CD4-positive, alpha-beta T cell (primary cell): ENCODE results near the gene SORCS2. TPM values are rescaled to one million over a fixed set of nuclear protein-coding genes. Genes with fewer than 3 reads are reported as not detected.

Experiments
- ATAC-seq: fragments of 200-7000 bp; cut with Tn5 transposase; one replicate; pipeline ENCODE4 v1.10.0; 2022; ENCODE audit warnings: mild to moderate bottlenecking; ENCODE audit not compliant: poor library complexity
- CTCF ChIA-PET: fragments of 350-600 bp; sonication (Branson Sonifier 250); formaldehyde crosslinking; loops from one replicate; lab custom pipeline; 2021; ENCODE audit warnings: antibody characterized with exemption, inconsistent platforms; lab: Charles Lee
- POLR2A ChIA-PET: fragments of 350-600 bp; sonication (Branson Sonifier 250); formaldehyde crosslinking; loops from one replicate; lab custom pipeline; 2021; ENCODE audit warnings: antibody characterized with exemption, inconsistent platforms; lab: Charles Lee
- DNase-seq, 14 experiments: peaks; one replicate each; pipeline ENCODE4 v3.0.0-alpha.2; 2013 to 2020; ENCODE audit warnings: mixed read lengths in 2 of 14
- H3K27ac ChIP-seq, 2 donors: one replicate each; pipeline versions ENCODE4 v1.5.1 to v1.7.0; 2013; ENCODE audit warnings: low read length in 2 of 2, low read depth in 1 of 2, mild to moderate bottlenecking in 1 of 2
- H3K27me3 ChIP-seq, 2 experiments: 1 replicate in 1 of 2; 2 replicates in 1 of 2; pipeline versions ENCODE4 v1.6.1 to v1.7.0; 2013; ENCODE audit warnings: low read length in 2 of 2, control low read depth in 1 of 2, mild to moderate bottlenecking in 1 of 2, moderate library complexity in 1 of 2; ENCODE audit not compliant: insufficient read depth in 2 of 2, control insufficient read depth in 1 of 2
- H3K36me3 ChIP-seq: one replicate; pipeline ENCODE4 v1.6.1; 2013; ENCODE audit warnings: low read length, control low read depth; ENCODE audit not compliant: insufficient read depth
- H3K4me1 ChIP-seq: one replicate; pipeline ENCODE4 v1.6.1; 2013; ENCODE audit warnings: low read length, control low read depth; ENCODE audit not compliant: insufficient read depth
- H3K4me3 ChIP-seq: one replicate; pipeline ENCODE4 v1.5.1; 2013; ENCODE audit warnings: mild to moderate bottlenecking, low read length, moderate library complexity
- H3K9me3 ChIP-seq, 2 experiments: 1 replicate in 1 of 2; 2 replicates in 1 of 2; pipeline versions ENCODE4 v1.6.1 to v1.7.0; 2013; ENCODE audit warnings: low read length in 2 of 2, mild to moderate bottlenecking in 2 of 2, control low read depth in 1 of 2, moderate library complexity in 1 of 2; ENCODE audit not compliant: control insufficient read depth in 1 of 2, insufficient read depth in 1 of 2
- H3K27ac Mint-ChIP-seq: one replicate; pipeline ENCODE4 v1.8.0; 2020; ENCODE audit warnings: mixed read lengths
- H3K27me3 Mint-ChIP-seq: one replicate; pipeline ENCODE4 v1.8.0; 2021; ENCODE audit warnings: mixed read lengths
- H3K36me3 Mint-ChIP-seq: one replicate; pipeline ENCODE4 v1.8.0; 2021; ENCODE audit warnings: low read depth, mixed read lengths
- H3K4me1 Mint-ChIP-seq: one replicate; pipeline ENCODE4 v1.8.0; 2021; ENCODE audit warnings: low read depth, mixed read lengths
- H3K4me3 Mint-ChIP-seq: one replicate; pipeline ENCODE4 v1.8.0; 2020; ENCODE audit warnings: mild to moderate bottlenecking, mixed read lengths
- H3K9me3 Mint-ChIP-seq: one replicate; pipeline ENCODE4 v1.8.0; 2020; ENCODE audit warnings: mixed read lengths
- intact Hi-C, 2 experiments: fragments of 100-400 bp; cut with DNase I in 1 of 2; cut with micrococcal nuclease in 1 of 2; formaldehyde crosslinking; loops; one replicate each; pipeline versions ENCODE4 v1.15.1 to v1.9.0; 2023 to 2025; cut with DNase I, micrococcal nuclease
- total RNA-seq, 174 experiments: library from RNA in 2 of 174; stranded (reverse) in 2 of 174; gene quantifications; one replicate each; pipeline ENCODE4 v1.2.3 and lab custom pipeline; 2021 to 2026
- TF ChIP-seq, protein P1 (sequence below): fragments of 200-600 bp; IDR thresholded peaks from one replicate; pipeline ENCODE4 v1.8.0; 2022; ENCODE audit warnings: antibody characterized with exemption, mild to moderate bottlenecking

SORCS2 gene
- total RNA-seq, 2 experiments from 2014 or later = not detected

GRCh38 chr4:7199771-7200441 lies 7.6 kb downstream of the SORCS2 start:
- TF ChIP-seq, protein P1, sequence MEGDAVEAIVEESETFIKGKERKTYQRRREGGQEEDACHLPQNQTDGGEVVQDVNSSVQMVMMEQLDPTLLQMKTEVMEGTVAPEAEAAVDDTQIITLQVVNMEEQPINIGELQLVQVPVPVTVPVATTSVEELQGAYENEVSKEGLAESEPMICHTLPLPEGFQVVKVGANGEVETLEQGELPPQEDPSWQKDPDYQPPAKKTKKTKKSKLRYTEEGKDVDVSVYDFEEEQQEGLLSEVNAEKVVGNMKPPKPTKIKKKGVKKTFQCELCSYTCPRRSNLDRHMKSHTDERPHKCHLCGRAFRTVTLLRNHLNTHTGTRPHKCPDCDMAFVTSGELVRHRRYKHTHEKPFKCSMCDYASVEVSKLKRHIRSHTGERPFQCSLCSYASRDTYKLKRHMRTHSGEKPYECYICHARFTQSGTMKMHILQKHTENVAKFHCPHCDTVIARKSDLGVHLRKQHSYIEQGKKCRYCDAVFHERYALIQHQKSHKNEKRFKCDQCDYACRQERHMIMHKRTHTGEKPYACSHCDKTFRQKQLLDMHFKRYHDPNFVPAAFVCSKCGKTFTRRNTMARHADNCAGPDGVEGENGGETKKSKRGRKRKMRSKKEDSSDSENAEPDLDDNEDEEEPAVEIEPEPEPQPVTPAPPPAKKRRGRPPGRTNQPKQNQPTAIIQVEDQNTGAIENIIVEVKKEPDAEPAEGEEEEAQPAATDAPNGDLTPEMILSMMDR = no peak
- no peak overlapping the region for H3K27ac ChIP-seq
- no peaks in the 10 kb centered on the region for H3K4me1 Mint-ChIP-seq
- no peaks in the 10 kb centered on the region for H3K36me3 Mint-ChIP-seq
- no peaks in the 10 kb centered on the region for H3K9me3 Mint-ChIP-seq
- CTCF ChIA-PET = no interaction called here
- DNase-seq = peak in 1 of 14 experiments; percentile 12
- peaks cover 7 to 20% of the 10 kb centered on the region in 2 experiments for H3K27me3 ChIP-seq
- H3K4me1 ChIP-seq = no peaks in the 10 kb centered on the region
- H3K4me3 Mint-ChIP-seq = no peak overlapping the region
- H3K9me3 ChIP-seq = no peaks in the 10 kb centered on the region
- H3K27ac Mint-ChIP-seq = no peak overlapping the region
- no peaks in the 10 kb centered on the region for H3K36me3 ChIP-seq
- POLR2A ChIA-PET = no interaction called here
- no peak overlapping the region for H3K4me3 ChIP-seq
- H3K27me3 Mint-ChIP-seq = peaks cover 70% of the 10 kb centered on the region
- intact Hi-C loops = loop anchor here (10.0 kb wide), 2 partner anchors 605 to 785 kb away; no protein-coding TSS in a partner anchor
- no peak for ATAC-seq

- Histone ChIP-seq H3K4me3 (no peak overlapping the region), H3K36me3 (no peaks in the 10 kb centered on the region), H3K4me1 (no peaks in the 10 kb centered on the region), H3K9me3 (no peaks in the 10 kb centered on the region), H3K27ac (no peak overlapping the region), H3K27me3 (peaks cover 6 to 13% of the 10 kb centered on the region in 2 experiments)
- Mint-ChIP-seq H3K4me3 (no peak overlapping the region), H3K27me3 (peaks cover 68% of the 10 kb centered on the region), H3K36me3 (no peaks in the 10 kb centered on the region), H3K4me1 (no peaks in the 10 kb centered on the region), H3K27ac (no peak overlapping the region), H3K9me3 (no peaks in the 10 kb centered on the region)
- ChIA-PET POLR2A (no interaction called here), CTCF (no interaction called here)
- DNase-seq = peak in 1 of 14 experiments; percentile 17
- intact Hi-C loops = no loop called here
- TF ChIP-seq, protein P1 = no peak
- no peak for ATAC-seq
Observed at GRCh38 chr4:7200801-7201200, 8.5 kb downstream of the SORCS2 start.

DNA sequence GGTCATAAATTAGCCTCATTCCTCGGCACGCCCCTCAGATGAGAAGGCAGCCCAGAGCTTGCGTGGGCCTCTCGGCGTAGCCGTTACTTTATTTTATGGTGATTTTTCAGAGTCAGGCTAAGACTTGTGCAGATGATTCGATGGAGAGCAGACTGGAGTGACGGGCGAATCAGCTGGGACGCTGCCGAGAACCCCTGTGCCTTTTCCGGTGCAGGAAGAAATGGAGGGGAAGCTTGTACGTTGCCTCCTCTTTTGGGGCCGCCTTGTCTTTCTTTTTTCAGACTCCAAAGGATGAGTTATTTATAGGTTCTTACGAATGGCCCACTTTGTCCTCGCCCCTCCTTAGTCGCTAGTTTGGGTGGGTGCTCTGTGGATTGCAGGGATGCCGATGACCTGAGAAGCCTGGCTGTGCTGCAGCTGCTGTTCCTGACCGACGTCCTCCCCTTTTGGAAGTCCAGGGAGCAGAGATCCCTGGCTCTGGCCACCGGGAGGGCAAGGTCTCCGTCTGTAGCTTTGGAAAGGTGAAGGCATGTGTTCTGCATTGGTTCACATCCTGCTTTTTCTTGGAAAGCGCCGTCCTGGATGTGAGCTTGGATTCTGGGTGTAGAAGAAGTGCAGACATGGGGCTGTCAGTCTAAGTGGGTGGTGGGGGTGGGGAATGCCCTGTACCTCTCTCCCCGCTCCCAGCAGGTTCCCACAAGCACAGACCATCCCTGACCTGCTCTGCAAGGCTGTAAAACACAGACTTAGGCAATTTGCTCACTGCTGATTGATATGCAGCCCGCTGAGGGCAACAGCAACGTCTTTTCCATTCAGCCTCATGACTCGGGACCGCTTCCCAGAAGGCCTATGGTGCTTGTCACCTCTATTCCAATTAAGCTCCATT lies 9.3 kb downstream of the SORCS2 start:
- Mint-ChIP-seq H3K36me3 (no peaks in the 10 kb centered on the region), H3K4me1 (no peaks in the 10 kb centered on the region), H3K4me3 (no peak overlapping the region), H3K27me3 (peaks cover 62% of the 10 kb centered on the region), H3K9me3 (no peaks in the 10 kb centered on the region), H3K27ac (no peak overlapping the region)
- POLR2A ChIA-PET = no interaction called here
- TF ChIP-seq, protein P1 = no peak
- ATAC-seq (no peak), DNase-seq (no peak)
- no peaks in the 10 kb centered on the region for H3K9me3 ChIP-seq
- H3K27me3 ChIP-seq = peaks cover 6% of the 10 kb centered on the region in 2 experiments
- no peaks in the 10 kb centered on the region for H3K4me1 ChIP-seq
- H3K36me3 ChIP-seq = no peaks in the 10 kb centered on the region
- H3K4me3 ChIP-seq = no peak overlapping the region
- CTCF ChIA-PET = no interaction called here
- H3K27ac ChIP-seq = no peak overlapping the region
- intact Hi-C loops = no loop called here
